NCI-H2081 treated with DMSO at 0.1 percent for 48 hours (cell line): Measurements from ENCODE around the gene DKK3.

Source experiments
- DNase-seq: peaks from one replicate; lab custom pipeline; 2025; lab: John Stamatoyannopoulos, UW

The DKK3 gene

GRCh38 chr11:11981840-11982239 lies 26.6 kb downstream of the DKK3 start:
- DNase-seq, result no peak

DNA sequence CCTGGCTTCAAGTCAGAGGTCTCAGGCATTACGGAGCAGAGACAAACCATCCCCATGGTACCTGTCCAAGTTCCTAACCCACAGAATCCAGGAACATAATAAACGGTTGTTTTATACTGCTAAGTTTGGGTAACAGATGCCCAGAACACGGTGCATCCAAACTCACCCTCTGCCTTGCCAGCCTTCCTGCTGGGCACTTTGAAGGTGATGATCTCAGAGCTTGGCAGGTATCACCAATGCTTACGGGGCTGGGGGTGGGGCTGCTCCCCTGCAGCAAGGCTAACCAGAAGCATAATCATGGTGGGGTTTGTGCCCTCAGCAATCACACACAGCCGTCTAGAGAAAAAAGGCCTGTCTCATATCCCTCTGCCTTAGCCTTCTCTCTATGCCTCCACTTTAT lies 27.1 kb downstream of the DKK3 start:
- DNase-seq, result no peak

DNA sequence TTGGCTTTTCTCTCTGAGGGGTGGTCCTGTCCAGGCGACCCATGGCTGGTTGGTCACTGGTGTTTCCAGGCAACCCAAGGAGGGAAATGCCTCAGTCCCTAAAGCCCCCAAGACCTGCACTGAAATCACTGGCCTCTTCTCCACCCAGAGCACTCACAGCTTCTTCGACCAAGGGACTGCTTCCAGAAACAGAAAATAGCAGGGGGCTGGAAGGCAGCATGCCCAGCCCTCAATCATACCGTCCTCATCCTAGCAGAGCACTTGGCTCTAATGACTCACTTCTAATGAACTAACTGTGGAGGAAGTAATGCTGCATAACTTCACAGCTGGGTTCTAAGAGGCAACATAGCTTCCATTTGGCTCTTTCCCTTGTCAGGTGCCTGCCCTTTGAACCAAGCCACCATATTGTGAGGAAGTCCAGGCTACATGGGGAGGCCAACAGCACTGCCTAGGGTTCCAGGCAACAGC lies 27.6 kb downstream of the DKK3 start:
- DNase-seq, result no peak

DNA sequence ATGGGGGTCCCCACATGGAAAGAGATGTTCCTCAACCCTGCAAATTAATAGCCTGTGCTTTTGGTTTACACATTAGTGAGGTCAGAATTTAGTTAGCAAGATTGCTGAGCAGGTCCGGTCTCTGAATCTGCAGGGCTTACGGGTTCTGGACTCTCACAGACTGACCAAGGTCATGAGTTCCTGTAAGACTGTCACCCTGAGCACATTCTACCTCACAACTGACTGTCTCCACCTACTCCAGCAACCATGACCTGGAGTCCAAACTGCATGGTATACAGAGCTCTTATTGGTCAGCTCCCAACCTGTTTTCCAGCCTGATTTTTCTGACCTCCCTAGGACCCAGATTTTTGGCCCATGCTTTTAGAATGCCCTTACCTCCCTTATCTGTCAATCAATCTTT lies 28.2 kb downstream of the DKK3 start:
- DNase-seq, result no peak

- no peak for DNase-seq
These were observed 28.8 kb downstream of the DKK3 start for GRCh38 chr11:11979488-11980117.

- peak; percentile 16 for DNase-seq
These were observed 29.5 kb downstream of the DKK3 start for GRCh38 chr11:11978792-11979487.

DNA sequence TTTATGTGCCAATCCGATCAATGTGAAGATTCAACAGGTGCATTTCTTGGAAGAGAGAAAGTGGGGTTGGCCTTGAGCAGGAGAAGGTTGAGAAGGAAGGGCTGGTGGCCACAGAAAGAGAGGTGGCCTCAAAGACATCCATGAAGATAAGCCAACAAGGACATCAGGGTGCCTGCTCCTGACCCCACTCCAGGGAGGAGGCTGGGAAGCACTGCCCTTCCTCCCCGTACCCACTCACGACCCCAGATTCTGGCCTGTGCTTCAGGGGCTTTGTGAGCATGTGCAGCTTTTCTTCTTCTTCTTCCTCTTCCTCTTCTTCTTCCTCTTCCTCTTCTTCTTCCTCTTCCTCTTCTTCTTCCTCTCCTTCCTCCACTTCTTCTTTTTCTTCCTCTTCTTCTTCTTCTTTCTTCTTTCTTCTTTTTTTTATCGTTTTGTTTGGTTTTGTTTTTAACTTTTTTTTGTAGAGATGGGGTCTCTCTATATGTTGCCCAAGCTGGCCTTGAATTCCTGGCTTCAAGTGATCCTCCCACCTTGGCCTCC lies 30.3 kb downstream of the DKK3 start:
- DNase-seq, result no peak

GRCh38 chr11:11977206-11977938 lies 31.1 kb downstream of the DKK3 start:
- no peak for DNase-seq

GRCh38 chr11:11976481-11977127 lies 31.8 kb downstream of the DKK3 start:
- no peak for DNase-seq

DNA sequence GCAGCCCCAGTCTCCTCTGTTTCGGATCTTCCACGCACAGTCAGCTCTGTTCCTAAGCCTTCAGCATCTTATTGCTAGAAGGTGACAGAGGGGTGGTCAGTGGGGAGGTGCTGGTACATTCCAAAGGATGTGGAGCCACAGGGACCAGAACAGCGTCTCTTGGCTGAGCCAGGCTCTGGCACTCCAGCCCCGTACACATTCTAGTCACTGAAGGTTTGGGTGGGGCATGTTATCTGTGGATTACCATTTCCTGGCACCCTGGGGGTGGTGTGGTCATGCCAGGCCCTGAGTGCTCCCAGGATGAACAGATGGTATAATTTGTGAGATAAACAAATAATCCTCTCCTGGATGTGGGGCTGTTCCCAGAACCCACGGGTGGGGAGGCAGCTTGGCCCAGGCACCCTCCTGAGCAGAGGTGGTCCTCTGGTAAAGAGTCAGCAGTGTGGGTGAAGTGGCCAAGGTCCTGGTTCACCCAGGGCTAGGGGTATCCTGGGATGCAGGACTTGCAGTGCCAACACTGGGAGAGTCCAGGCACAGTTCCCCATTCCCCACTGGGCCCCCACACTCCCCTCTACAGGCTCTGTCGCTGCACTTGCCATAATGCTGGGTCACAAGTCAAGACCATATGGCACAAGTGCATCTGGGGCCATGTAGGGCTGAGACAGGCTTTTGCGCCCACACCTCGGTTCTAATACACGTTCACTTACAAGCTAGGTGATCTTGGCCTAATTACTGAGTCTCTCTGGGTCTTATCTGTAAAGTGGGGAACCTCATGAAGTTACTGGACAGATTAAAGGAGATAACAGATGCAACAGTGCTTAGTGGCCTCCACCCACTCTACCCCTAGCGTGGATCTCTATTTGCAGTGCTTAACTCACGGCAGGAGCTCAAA lies 33.0 kb downstream of the DKK3 start:
- DNase-seq, result no peak

GRCh38 chr11:11973866-11974265 lies 34.6 kb downstream of the DKK3 start:
- DNase-seq, result no peak

GRCh38 chr11:11973361-11973800 lies 35.0 kb downstream of the DKK3 start:
- no peak for DNase-seq

- no peak for DNase-seq
These were observed 35.6 kb downstream of the DKK3 start for GRCh38 chr11:11972730-11973341.

GRCh38 chr11:11971906-11972547 lies 36.4 kb downstream of the DKK3 start:
- no peak for DNase-seq

DNA sequence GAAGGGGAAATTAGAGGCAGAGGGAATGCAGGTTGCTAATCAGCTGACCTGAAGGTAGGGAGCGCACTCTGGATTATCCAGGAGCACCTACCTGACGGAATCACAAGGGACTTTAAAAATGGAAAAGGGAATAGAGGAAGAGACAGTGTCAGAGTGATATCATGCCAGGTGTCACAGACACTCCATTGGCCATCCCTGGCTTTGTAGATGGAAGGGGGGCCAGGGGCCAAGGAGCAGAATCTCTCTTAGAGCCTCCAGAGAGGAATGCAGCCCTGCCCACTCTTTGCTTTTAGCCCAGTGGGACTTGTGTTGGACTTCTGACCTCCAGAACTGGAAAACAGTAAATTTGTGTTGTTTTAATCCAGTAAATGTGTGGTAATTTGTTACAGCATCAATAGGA lies 37.9 kb downstream of the DKK3 start:
- DNase-seq, result no peak

- no peak for DNase-seq
These were observed 38.8 kb downstream of the DKK3 start for GRCh38 chr11:11969380-11970215.

GRCh38 chr11:11968511-11969280 lies 39.7 kb downstream of the DKK3 start:
- DNase-seq, result no peak

DNA sequence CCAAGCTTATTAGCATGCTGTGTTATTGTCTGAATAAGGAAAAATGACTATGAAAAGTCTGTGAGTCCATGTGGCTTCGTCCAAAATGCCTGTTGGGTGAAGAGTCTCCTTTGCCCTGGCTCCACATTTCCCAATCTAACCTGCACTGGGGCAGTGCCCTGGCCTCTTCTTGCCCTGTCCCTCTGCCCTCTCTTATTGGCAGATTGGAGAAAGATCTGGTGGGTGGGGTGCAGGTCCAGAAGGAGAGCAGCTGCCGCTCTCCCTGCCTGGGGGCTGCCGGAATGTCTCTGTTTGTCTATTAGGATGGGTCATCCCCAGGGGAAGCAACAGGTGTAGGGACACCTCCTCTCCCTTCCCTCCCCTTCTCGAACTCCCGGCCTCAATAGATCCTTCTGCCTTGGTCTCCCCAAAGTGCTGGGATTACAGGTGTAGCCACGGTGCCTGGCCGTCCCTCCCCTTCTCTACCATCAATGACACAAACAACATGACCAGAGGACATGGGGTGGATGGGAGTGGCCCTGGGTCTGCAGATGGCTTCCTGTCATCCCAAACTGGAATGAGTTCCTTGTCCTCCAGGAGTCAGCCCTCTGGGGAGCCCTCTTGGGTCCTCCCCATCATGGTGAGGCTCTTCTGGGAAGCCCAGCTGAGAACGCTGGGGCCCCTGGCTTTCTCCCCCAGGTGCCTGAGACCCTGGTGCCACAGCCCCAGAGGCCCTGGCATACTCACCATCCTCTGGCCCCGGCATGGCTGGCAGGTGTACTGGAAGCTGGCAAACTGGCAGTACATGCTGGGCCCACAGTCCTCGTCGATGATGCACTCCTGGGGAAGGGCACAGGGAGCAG lies 40.5 kb downstream of the DKK3 start:
- DNase-seq, result no peak
